Activated T-helper 9 cell treated with anti-CD3 and anti-CD28 coated beads, Interleukin-2, amount 50 U/mL, for 16 hours (primary cell): Measurements from ENCODE around the gene SHB.
"Not testable (repeated sequence)": the region's sequence is repeated elsewhere in the genome, so short reads cannot be mapped to it uniquely, and the experiment has no call there.

Experiments
- DNase-seq: peaks from one replicate; pipeline ENCODE4 v3.0.0-alpha.2; 2020; ENCODE audit warnings: low read depth

The SHB gene

GRCh38 chr9:37917313-37917731, 151.7 kb downstream of the SHB start:
- DNase-seq, result no peak

DNA sequence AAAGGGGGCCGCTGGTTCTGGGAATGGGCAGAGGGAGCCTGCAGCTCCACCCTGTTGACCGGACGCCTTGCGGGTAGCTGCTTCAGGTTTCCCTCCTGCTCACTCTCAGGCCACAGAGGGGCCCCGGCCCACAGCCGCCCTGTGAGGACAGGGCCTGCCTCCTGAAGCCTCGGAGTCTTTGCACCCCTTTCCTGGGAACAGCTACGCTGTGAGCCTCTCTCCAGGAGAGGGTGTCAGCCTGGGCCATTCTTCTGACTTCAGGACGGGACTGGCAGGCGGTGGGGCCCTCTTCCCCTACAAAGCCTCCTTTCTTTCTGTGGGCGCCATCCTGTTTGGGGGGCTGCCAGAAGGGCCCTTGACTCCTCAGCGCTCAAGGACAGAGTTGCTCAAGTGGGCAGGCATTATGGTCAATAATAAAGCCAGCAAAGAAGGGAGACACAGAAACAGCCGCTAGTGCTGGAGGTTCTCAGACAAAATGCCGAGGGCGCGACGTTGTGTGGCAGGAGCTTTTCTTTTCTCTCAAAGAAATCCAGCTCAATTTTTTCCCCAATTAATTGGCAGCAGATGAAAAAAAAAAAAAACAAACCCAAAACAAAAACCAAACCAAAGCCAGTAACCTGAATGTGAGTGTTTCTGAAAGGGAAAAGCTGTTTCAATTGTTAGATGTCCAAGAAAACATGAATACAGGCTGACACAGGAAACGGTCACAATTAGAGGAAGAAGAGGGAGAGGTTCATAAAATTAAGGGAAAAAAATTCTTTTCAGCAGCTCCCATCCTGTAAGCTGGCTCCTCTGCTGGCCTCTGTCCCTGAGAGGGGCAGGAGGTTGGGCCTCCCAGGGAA, 152.3 kb downstream of the SHB start:
- DNase-seq, result no peak

DNA sequence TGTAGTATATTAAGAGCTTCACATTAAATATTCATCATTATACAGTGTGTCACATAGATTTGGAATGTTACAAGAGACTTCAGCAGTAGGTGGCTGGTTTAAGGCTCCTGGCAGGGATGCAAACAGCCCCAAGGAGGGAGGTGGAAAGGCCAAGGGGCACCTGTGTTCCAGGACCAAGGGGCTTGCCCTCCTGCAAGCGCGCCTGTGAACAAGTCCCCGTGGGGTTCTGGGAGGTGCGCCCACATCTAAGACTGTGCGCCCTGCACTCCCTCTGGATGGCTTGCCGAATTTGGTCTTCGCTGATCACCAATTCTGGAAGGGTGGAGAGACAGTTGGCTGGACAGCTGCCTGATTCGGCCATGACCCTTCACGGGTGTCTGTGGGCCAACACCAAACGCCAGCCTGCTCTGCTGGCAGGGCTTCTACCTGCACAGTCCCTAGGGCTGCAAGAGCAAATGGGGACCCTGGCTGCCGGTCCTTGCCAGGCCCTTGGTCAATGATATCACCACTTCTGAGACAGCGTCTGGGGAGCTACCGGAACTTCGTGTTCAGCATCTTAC, 153.0 kb downstream of the SHB start:
- no peak for DNase-seq

- DNase-seq, result no peak
These were observed 154.2 kb downstream of the SHB start for GRCh38 chr9:37914701-37915358.

- DNase-seq, result no peak
These were observed 154.9 kb downstream of the SHB start for GRCh38 chr9:37914154-37914551.

- DNase-seq, result peak; percentile 61
These were observed 155.4 kb downstream of the SHB start for GRCh38 chr9:37913480-37914153.

- DNase-seq, result no peak
These were observed 157.8 kb downstream of the SHB start for GRCh38 chr9:37911271-37911681.

DNA sequence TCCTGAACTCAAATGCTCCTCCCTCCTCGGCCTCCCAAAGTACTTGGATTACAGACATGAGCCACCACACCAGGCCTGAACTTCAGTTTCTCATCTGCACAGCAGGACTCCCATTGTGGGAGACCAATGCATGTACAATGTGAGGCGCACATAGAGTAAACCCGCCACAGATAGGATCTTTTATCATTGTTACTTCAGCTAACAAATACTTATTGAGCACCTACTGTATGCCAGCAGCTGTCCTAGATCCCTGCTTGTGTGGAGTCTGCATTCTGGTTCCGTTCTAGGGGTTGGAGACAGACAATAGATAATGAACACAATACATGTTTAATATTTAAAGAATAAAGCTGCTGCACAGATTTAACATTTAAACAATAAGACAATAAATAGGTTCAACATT, 158.8 kb downstream of the SHB start:
- no peak for DNase-seq

- DNase-seq, result not testable (repeated sequence)
These were observed 159.2 kb downstream of the SHB start for GRCh38 chr9:37909836-37910235.

- DNase-seq, result no peak
These were observed 159.7 kb downstream of the SHB start for GRCh38 chr9:37909326-37909725.

DNA sequence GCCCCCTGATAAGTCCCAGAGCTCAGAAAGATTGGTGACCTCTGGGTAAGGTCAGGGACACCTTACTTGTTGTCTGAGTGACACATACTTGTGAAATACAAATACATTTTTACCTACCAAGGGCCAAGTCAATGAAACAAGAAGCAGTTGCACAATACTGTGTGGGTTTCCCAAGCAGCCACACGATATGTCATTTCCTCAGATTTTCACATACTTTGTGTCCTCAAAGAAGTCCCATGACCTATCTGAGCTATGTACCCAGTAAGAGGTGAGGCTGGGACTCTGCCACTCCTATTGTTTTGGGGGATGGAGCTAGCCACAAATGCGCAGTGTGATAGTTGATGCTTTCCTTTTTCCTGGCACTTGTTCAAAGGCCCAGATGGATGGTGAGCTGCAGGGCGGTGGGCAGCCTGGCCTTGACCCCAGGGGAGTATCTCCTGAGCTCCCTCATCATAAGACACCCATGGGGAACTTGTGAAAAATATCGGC, 160.3 kb downstream of the SHB start:
- no peak for DNase-seq

DNA sequence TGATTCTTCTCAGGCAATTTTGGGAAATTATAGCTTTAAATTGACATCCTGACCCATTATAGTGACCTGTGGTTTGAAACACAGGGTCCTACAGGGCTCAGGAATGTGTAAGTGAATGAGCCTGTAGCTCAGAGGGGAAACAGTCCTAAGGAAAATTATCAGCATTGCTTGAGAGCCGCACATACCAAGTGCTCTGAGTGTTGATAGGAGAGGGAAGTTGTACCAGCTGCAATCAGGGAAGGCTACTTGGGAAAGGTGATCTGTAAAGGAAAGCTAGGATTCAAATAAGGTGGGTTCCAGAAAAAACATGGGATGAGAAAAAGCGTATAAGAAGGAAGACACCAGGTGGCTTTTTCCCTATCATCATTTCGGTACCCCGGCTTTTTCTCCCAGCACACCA, 160.7 kb downstream of the SHB start:
- DNase-seq, result no peak

DNA sequence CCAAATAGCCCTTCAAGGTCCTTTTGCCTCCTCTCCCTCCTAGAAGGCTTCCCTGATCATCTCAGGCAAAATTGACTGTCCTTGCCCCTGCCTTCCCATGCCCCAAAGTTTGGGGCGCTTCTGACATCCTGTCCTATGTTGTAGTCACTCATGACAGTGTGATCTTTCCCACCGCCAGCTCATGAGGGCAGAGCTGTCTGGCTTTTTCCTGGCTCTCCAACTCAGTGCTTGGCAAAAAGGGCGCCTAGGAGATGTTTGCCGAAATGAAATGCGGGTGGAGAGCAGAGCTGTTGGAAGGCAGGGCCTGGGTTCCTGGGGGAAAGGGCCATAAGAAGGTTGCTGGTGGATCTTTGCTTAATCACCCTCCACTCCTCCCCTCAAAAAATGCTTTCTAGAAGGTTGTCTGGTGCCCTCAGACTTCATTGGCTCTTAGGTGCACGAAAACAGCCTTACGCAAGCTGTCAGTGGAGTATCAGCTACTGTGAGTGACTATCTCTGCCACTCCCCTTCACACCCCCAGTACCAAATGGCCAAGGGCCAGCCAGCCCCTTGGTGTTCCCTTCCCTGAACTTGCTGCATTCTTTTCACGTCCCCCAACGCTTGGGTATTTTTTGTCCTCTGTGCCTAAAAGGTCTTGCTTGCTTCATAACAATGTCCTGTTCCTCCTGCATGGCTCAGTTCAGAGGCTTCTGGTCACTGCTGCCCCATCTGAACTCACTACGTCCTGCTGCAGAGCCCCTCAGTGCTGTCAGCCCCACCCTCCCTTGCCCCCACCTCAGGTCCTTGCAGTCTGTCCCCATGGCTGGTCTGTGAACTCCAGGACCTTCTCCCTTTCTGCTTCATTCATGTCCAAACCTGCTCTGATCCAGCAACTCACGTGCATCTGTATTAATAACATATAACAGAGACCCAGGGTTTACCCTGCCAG, 162.5 kb downstream of the SHB start:
- DNase-seq, result no peak

DNA sequence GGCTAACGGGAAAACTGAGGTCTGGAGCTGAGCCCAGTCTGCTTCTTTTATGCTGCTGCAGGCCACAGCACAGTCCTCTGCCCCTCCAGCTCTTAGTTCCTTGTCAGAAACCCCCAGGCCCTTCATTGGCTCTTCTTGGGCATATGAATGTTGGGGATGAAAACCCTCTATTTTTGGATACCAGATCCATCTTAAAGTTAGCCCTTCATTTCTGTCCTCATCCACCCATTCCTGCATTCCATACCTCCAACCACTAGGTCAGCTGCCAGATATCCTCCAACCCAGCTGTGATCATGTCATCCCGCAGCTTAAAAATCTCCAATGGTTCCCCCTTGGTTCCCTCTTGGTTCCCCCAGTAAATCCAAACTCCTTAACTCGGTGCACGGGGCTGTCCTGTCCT, 163.3 kb downstream of the SHB start:
- DNase-seq, result no peak

- no peak for DNase-seq
These were observed 163.9 kb downstream of the SHB start for GRCh38 chr9:37905131-37905505.

- no peak for DNase-seq
These were observed 164.4 kb downstream of the SHB start for GRCh38 chr9:37904445-37905130.

GRCh38 chr9:37903647-37904444, 165.2 kb downstream of the SHB start, which contains the start of gene SLC25A51:
SLC25A51 (minus strand) TSS chr9:37904127; CDS start chr9:37888550, 15,577 bp downstream.
- DNase-seq, result peak; percentile 92

- no peak for DNase-seq
These were observed 166.0 kb downstream of the SHB start for GRCh38 chr9:37902796-37903646.

DNA sequence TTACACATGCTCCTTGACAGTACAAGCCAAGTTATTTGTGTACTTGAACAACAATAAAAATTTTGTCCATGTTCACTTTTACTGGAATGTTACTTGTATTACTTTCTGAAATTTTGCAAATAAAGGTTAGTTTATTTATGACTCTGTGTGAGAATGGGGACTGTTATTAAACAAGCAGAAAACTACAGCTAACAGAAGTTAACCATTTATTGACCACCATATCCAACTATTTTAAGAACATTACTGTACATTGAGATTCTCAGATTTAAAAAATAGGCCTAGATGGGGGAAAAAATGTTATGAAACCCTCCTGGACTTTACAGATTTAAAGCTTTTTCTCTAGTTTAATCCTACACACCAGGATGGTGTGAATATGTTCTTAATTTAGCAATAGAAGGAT, 166.9 kb downstream of the SHB start:
- no peak for DNase-seq
